Femur (tissue), 1 donor: ENCODE data around the gene ZBTB5.
"Not testable (repeated sequence)": the region's sequence is repeated elsewhere in the genome, so short reads cannot be mapped to it uniquely, and the experiment has no call there.

ENCODE experiments used
- DNase-seq: peaks from one replicate; pipeline ENCODE4 v3.0.0-alpha.2; 2017

ZBTB5 gene

DNA sequence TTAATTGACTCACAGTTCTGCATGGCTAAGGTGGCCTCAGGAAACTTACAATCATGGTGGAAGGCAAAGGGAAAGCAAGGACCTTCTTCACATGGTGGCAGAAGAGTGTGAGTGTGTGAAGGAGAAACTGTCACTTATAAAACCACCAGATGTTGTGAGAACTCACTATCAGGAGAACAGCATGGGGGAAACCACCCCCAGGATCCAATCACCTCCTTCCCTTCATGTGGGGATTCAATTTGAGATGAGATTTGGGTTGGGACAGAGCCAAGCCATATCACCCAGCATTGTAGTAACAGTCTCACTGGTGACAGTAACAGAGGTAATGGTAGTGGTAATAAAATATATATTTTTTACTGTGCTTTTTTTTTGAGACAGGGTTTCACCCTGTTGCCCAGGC lies 18.1 kb downstream of the ZBTB5 start:
- DNase-seq = no peak

DNA sequence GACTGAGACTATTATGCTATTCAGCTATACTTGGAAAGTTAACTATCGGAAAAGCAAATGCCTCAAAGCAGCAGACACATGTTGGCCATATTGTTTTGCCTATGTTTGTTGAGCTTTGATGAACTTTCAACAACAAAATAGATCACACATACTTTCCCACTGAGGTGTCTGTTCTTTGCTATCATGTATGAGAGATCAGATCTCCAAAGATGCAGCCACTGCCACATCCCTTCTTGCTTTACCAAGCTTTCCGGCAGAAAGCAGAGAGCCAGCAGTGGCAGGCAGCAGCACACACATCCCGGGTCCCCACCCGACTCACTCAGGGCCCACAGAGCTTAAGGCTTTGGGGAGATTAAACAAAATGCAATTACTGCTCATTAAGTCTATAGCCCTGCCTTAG lies 18.8 kb downstream of the ZBTB5 start:
- DNase-seq = no peak

DNA sequence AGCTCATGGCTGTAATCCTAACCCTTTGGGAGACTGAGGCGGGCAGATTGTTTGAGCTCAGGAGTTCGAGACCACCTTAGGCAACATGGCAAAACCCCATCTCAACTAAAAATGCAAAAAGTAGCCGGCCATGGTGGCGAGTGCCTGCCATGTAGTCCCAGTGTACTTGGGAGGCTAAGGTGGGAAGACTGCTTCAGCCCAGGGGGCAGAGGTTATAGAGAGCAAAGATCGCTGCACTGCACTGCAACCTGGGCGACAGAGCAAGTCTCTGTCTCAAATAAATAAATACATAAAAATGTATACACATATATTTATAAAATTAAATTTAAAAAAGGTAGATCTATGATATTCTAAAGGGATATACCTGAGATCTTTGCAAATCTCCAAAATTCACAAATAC lies 19.4 kb downstream of the ZBTB5 start:
- no peak for DNase-seq

DNA sequence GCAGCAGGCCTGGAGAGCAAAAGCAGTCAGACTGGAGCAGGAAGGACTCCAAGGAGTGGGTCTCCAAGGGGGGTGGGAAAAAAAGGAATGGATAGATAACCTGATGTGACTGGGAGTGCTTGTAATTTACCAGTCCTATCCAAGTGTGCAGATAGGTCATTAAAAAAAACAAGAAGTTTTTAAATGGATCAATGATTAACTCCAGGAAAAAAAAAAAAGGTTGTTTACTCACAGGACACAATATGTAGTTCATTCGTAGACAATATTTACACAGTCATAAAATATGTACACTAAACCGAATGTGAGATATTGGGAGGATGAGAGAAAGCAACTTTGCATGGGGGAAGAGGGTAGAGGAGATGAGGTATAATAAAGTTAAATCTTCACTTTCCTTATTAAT lies 20.4 kb downstream of the ZBTB5 start:
- DNase-seq = no peak

DNA sequence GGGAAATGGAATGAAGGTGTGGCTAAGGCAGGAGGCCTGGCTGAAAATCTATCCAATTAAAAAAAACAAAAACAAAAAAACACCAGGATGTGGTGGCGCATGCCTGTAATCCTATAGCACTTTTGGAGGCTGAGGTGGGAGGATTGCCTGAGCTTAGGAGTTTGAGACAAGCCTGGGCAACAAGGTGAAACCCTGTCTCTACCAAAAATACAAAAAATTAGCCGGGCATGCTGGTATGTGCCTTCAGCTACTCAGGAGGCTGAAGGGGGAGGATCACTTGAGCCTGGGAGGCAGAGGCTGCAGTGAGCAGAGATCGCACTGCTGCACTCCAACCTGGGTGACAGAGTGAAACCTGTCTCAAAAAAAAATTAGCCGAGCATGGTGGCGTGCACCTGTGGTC lies 21.7 kb downstream of the ZBTB5 start:
- DNase-seq = no peak

DNA sequence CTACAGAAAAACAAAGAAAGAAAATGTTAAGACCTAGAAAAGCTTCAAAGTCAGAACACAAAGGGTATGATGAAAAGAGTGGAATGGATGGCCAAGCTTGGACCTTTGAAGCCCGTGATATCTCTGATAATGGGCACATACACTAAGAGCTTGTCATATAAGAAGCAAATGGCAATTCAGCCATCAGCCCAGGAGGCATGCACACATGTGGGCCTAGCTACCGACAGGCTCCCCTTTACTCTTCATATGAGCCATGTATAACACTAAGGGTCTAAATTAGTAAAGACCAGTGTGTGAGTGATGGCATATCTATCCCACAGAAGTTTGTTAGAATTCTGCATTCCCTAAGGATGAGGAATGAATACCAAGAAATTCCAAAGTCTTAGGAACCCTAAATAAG lies 22.7 kb downstream of the ZBTB5 start:
- DNase-seq = no peak

DNA sequence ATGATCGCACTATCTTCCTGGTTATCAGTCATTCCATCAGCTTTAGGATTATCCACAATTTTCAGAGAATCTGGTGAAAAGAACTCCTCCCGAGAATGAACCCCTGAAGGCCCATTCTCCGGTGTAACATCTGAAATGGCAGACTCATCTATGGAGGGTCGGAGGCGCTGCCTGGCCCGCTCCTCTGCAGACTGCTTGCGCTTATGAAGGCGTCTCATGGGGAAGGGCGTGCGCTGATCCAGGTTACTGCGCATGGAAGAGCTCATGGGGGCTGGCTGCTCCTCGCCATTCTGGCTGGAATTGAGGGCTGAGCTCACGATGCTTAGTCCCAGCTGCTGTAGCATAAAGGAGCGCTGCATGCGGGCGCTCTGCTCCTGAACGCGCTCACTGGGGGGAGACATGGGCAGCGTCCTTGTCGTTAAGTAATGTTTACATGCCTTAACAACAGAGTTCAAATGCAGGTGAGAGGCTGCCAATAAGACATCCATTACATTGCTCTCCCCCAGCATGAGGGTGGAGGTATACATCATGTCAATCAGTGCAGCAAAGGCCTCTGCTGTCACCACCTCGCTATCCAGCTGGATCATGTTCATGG lies 23.4 kb downstream of the ZBTB5 start:
- no peak for DNase-seq

DNA sequence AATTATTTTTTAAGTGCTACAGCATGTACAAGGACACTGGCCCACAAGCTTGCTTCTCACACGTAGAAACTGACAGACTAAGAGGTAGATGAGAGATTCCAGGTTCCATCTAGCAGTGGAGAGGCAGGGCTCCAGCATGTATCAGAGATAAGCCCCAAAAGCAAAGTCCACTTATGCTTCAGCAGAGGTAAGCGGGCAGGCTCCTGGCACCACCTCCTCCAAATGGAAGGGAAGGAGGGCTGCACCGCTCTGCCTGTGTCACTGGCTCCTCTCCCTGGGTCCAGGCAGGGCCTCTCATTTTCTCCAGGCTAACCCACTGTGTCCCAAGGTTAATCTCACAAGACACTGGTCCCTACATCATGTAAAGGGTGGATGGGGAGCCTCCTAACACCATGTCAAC lies 26.9 kb downstream of the ZBTB5 start:
- no peak for DNase-seq

DNA sequence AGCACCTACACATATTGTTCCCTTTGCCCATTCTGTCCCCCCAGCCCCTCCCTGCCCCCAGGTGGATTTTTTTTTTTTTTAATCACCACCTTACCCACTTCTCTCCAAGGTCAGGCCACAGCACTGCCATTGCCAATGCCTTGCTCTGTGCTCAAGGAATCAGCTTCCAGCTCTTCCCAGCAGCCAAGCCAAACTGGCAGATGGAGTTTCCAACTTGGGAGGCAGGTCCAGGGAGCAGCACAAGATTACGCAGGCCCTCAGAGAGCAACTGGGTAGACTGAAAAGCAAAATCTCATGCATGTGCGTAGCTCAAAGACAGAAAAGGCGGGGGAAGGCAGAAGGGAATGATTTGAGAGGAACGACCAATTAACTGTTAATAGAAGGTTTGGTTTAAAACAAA lies 27.6 kb downstream of the ZBTB5 start:
- DNase-seq = no peak

DNA sequence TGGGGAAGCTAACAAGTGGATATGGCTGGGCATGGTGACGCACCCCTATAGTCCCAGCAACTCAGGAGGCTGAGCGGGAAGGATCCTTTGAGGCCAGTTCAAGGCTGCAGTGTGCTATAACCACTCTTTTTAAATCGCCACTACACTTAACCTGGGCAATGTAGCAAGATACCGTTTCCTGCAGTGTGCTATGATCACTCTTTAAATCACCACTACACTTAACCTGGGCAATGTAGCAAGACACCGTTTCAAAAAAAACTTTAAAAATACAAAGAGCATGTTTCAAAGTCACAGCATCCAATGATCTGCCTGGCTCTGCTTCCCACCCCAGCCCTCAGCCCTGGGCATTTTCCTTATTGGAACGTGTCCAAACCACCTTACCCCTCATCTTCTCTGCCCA lies 28.2 kb downstream of the ZBTB5 start:
- no peak for DNase-seq

DNA sequence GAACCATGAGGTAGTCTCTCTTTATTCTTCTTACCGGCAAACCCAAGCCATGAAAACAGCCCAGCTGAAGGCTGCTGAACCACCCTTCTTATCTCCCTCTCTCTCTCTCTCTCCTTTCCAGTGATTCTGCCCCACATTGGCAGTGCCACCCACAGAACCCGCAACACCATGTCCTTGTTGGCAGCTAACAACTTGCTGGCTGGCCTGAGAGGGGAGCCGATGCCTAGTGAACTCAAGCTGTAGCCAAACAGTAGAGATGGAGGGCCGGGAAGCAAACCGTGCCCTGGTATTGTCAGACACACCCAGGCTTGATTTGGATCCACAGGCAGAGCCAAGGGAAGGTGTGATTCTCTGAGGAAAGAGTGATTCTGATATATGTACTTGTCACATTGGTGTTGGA lies 28.7 kb downstream of the ZBTB5 start:
- DNase-seq = no peak

DNA sequence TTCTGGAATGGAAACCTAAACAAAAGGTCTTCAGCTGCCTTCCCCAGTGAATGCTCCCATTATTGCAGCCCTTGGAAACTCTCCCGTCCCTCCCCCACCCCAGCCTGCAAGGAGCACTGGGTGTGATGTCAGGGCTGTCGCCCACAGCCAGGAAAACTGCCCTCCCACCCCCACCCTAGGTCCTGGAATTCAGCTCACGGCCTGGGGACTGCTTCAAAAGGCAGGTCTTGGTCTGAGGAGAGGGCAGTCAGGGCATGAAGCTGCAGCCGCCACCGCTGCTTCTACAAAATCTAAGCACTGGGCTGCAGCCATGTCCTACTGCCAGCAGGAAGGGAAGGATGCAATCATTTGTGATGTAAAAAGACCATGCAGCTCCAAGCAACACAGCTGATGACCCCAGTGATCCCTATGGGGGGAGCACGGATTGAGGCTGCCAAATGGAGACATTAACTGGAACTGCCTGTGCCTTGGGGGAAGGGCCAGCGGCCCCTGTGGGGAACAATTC lies 31.3 kb downstream of the ZBTB5 start:
- peak; percentile 40 for DNase-seq

DNA sequence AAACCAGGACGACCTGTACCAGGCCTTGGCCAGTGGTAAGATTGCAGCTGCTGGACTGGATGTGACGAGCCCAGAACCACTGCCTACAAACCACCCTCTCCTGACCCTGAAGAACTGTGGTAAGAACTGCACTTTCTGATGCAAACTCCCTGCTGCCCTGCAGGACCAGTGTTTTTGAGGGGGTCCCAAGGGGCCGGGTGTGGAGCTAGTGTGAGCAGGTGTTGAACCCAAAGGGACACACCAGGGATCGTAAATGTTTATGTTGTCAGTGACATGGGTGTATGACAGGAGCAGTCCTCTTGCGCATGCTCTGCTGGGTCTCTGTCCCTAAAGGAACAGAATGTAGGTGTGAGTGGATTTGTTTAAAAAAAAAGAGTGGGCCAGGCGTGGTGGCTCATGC lies 33.2 kb downstream of the ZBTB5 start:
- no peak for DNase-seq

DNA sequence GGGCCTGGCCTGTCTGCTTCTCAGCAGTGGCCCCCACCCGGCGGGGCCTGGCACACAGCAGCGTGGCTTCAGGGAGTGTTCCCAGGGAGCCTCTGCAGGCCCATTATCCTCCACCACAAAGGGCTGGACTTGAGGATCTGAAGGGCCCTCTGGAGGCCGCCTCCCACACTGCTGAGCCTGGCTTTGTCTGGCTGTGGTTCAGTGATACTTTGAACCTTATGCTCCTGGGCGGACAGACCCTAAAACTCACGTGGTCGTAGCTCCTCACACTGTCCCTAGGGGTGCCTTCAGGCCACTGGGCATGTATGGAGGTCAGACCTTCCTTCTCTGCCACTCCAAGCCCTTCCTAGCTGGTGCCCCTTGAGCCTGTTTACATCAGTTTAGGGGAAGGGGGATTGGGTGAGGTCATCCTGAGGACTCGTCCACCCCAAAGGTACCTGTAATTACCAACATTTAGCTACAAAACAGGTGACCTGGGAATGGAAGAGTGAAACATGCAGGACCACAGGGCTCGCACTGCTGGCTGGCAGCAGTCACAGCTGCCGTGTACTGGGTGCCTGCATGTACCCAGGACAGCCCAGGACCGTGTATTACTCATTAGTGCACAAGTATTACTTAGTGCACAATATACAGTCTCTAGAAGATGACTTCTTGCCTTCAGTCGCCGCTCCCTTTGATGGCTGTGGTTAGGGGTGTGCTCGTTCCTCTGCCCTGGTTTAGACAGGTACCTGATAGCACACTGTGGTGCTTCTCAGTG lies 34.2 kb downstream of the ZBTB5 start:
- peak; percentile 50 for DNase-seq

DNA sequence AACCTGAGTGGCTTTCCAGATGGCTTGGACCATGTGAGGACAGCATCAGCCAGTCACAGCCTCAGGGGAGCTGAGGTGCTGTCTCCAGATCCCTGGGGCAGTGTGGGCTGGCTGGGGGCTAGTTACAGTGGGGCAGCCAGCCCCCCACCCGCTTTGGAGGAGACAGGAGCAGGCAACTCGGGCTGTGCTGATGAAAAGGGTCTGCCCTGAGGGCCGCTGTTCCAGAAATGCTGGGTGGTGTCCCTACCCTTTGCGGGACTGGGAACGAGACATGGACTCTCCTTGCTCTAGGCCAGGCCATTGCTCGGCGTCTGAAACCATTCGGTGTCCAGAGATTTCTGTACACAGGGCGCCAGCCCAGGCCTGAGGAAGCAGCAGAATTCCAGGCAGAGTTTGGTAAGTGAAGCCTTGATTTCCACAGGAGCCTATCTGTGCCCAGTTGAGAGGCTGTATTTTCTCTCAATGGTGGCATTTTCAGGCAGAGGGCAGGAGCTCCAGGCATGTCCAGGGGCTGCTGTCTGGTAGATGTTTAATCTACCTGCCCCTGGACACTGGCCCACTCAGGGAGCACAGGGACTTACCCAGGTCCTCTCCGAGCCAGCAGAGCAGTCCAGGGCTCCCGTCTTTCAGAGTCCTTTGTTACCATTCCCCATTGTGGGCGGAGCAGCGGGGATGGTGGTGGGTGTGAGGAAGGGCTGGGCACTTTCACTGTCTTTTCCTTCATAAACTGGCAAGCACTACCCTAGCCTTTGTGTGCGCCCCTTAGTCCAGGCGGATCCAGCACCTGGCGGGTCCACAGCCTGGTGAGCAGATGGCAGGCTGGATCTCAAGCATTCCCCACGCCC lies 35.6 kb downstream of the ZBTB5 start:
- DNase-seq = no peak

DNA sequence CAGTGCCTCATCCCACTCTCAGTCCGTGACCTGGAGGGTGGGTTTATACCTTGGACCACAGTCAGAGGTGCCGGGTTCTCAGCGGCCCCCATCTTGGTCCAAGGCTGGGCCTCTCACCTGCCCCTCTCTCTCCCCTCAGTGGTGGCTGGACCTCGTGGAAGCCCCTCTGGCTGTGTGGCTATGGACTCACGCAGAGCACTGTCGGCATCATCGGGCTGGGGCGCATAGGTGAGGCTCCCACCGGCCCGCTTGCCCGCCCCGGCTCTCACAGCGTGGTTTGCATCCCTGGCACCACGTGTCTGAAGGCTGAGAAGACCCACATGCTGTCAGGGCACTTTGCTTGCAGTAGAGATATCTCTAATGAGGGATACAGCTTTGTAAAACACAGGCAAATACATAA lies 36.9 kb downstream of the ZBTB5 start:
- DNase-seq = no peak

DNA sequence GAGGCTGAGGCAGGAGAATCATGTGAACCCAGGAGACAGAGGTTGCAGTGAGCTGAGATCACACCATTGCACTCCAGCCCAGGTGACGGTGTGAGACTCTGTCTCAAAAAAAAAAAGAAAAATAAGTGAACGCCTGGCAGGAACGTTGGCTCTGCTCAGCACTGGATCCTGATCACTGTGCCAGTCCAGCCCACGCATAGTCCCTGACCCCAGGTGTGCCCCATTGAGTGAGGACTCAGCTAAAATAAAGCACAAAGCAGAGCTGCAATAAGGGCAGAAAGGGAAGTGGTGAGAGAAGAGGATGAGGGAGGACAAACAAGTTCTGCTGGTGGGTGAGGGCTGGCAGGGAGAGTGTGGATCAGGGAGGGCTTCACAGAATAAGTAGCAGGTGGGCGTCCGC lies 38.4 kb downstream of the ZBTB5 start:
- no peak for DNase-seq

DNA sequence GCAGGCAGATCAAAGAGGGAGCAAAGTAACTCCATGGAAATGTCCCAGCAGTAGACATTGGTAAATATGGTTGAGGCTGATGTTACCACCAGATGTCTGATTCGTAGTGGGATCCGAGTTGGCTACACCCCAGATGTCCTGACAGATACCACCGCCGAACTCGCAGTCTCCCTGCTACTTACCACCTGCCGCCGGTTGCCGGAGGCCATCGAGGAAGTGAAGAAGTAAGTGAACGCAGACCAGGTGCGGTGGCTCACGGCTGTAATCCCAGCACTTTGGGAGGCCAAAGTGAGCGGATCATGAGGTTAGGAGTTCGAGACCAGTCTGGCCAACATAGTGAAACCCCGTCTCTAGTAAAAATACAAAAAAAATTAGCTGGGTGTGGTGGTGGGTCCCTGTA lies 38.8 kb downstream of the ZBTB5 start:
- not testable (repeated sequence) for DNase-seq

DNA sequence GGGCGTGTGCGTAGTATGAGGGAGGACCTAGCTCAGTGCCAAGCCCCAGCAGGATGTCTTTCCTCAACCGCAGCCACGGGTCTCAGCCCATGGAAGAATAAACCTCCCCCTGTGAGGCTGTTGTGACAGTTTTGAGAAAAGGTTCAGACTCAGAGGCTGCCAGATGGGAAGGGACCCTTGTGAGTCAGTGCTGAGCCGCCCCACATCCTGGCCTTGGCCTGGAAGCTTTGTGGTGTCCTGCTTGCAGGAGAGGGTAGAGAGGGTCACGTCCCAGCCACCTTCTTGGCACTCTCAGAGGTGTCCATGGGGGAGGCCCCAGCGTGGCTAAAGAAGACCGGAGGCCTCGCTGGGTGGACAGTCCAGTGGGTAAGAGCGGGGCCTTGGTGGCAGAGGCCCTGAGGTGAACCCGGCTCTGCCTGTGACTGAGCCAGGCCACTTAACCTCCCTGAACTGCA lies 39.9 kb downstream of the ZBTB5 start:
- no peak for DNase-seq

DNA sequence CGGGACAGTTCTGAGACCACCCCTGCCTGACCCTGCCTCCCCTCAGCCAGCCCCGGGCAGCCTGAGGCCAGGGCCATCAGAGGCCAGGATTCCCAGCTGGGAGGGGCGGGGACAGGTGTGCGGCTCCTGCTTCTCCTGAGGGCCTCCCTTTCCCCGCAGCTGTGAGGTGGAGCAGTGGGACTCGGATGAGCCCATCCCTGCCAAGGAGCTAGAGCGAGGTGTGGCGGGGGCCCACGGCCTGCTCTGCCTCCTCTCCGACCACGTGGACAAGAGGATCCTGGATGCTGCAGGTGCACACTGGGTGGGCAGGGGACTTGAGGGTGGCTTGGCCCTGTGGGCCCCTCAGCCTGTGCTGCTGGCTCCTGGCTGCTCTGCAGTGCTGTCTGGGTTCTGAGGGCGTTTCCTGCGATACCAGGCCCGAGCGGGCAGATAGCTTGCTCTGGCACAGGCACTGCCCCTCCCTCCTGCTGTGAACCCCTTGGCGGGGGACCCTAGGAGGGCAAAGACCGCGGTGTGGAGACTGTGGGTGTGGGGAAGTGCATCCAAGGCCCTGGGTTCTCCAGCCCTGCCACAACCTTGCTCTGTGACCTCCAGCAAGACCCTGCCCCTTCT lies 40.5 kb downstream of the ZBTB5 start:
- DNase-seq = no peak

DNA sequence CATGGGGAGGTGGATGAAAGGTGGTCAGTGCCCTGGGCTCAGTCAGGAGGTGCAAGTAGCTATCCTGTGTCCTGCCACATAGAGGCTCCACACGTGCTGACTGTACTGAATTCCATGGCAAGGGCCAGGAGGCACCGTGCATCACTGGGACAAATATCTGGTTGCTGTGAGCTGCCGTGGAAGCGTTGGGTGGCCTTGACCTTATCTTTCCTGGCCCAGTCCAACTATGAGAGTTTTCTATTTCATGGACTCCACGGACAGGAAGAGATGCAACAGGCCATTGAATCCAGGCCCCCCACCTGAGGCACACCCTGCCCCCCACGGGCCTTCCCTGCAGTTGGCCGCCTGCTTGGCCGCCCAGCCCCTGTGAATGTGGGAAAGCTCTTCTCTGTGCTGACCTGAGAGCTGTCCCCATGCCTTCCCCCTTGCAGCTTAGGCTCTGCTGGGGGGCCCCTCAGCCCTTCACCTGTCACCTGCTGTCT lies 41.0 kb downstream of the ZBTB5 start:
- DNase-seq = no peak

DNA sequence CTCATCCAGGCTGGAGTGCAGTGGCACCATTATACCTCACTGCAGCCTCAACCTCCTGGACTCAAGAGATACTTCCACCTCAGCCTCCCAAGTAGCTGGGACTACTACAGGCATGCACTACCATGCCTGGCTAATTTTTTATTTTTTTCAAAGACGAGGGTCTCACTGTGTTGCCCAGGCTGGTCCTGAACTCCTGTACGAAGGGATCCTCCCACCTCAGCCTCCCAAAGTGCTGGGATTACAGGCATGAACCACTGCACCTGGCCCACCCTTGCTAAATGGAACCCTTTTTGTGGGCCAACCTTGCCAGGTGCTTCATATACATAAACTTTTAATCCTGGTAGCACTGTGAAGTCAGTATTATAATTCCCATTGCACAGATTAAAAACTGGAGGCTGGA lies 41.7 kb downstream of the ZBTB5 start:
- no peak for DNase-seq
